COR-L47 (cell line): ENCODE measurements around the gene OR1K1.
"Not testable (repeated sequence)": the region's sequence is repeated elsewhere in the genome, so short reads cannot be mapped to it uniquely, and the experiment has no call there.

ENCODE experiments used
- DNase-seq: peaks from one replicate; lab custom pipeline; 2025; lab: John Stamatoyannopoulos, UW

The OR1K1 gene

DNA sequence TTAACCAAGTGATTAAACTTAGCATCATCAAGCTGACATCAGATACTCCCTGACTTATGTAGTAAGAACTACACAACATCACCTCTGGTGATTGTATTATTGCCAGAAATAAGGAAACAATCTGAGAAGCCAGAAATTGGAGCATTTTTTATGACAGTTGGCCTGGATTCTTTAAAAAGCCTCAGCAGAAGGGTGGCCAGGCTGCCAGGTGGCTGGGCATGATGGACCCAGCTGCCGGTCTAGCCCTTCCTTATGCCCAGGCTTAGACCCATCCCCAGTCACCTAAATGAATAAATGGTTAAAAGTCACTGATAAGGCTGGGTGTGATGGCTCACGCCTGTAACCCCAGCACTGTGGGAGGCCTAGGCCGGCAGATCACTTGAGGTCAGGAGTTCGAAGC lies 12.8 kb downstream of the OR1K1 start:
- DNase-seq = no peak

DNA sequence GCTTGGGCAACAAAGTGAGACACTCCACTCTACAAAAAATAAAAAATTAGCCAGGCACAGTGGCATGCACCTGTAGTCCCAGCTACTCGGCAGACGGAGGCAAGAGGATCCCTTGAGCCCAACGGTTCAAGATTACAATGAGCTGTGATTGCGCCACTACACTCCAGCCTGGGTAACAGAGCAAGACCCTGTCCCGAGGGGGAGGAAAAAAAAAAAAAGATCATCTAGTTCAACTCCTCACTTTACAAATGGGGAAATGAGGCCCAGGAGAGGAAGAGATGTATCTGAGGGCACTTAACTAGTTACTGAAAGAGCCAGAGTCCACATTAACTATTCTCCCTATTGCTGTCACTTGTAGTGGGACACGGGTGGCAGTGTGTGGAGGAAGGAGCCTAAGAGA lies 14.6 kb downstream of the OR1K1 start:
- DNase-seq = no peak

GRCh38 chr9:122815544-122815943 lies 15.6 kb downstream of the OR1K1 start:
- no peak for DNase-seq

DNA sequence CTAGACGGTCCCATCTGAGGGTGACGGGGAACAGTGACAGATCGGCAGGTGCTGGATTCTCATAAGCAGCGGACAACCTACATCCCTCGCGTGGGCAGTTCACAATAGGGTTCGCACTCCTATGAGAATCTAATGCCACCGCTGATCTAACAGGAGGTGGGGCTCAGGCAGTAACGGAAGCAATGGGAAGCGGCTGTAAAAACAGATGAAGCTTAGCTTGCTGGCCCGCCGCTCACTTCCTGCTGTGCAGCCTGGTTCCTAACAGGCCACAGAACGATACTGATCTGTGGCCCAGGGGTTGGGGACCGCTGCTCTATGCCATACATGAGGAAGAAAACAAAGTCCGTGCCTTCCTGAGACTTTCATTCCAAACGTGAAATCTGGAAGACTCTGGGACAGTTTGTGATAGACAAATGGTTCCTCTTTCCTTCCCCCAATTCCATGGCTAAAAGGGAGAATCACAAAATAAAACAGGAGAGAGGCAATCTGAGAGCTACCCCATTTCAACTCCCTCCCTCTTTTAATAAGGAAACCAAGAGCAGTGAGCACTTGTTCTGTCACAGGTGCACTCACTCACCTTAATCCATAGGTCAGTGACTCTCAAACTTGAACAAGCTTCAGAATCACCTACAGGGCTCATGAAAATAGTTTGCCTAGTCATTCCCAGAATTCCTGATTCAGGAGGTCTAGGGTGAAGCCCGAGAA lies 16.4 kb downstream of the OR1K1 start:
- no peak for DNase-seq

GRCh38 chr9:122819326-122819725 lies 19.4 kb downstream of the OR1K1 start:
- DNase-seq = no peak

GRCh38 chr9:122819791-122820489 lies 20.0 kb downstream of the OR1K1 start:
- DNase-seq = no peak

DNA sequence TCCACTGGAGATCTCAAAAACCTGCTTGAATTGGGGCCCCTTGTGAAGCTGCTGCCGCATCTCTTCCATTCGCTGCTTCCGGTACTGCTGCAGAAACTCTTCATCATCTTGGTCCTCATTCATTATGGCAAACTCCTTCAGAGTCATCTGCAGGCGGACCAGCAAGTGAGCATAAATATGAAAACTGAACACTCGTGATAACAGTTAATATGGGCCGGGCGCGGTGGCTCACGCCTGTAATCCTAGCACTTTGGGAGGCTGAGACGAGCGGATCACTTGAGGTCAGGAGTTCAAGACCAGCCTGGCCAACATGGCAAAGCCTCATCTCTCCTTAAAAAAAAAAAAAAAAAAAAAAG lies 20.5 kb downstream of the OR1K1 start:
- no peak for DNase-seq

DNA sequence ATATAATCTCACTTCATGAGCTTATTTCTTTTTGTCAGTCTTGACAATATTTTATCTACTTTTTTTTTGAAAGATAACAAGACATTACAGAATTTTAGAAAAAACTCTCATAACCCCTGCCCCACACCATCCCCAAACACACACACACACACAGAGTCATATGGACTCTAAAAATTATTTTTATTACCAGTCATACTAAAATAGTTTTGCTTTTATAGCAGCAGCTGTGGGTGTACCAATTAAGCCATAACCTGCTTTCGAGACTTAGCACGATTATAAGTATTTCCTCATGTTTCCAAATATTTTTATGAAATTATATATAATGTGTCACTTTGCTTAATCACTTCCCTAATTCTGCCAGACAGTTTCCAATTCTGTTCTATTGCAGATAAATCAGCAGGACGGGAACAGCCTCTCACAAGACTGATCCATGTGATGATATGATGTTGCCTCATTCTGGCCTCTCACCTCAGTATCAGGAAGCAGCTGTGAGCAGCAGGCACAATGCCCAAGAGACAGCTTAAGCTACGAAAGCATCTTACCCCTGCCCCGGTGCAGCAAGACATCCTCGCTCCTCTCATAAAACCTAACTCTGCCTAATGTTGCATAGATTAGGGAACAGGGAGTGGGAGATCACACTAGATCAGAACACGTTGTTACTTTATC lies 21.5 kb downstream of the OR1K1 start:
- DNase-seq = no peak

DNA sequence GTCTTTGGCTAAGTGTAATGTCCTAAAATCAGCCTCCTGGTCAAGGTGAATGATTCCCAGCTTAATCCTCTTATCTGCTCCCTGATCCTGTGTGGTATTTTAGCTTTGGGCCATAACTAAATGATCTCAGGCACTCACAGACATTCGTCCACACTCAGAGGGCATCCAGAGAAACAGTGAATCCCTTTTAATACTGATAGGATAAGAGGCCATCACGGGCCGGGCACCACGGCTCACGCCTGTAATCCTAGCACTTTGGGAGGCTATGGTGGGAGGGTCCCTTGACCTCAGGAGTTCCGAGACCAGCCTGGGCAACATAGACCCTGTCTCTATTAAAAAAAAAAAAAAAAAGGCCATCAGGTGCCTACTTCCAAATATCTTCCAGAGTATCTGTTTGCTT lies 22.1 kb downstream of the OR1K1 start:
- no peak for DNase-seq

DNA sequence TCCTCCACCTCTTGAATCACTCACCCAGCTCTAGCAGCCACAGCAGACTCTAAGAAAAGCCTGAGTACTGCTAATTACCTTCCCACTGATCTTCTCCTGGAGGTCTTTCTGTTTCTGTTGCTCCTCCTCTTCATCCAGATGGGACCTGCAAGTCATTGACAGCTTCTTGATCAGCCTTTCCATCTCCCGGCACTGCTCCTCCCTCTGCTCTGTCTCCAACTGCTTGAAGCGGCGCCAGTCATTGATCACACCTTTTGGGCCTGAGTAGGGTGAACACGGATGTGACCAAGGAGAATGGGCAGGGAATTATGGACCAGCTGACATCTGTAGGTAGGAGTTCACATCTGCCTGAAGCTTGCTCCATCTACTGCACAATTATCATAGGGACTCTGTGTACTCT lies 23.0 kb downstream of the OR1K1 start:
- no peak for DNase-seq

DNA sequence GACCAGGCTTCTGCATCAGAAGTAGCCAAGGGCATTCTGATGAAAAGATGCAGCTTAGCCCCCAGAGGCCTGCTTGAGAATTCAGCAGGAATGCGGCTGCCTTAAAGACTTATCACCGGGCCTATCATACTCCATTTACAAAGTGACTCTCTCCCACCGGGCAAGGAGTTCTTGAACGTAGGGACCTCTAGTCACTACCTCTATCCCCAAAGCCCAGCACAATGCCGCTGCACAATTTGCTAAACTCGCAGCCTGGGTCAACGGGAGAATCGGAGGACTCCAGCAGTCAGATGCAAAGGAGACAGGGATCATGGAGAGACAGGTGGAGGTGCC lies 27.8 kb downstream of the OR1K1 start:
- no peak for DNase-seq

- DNase-seq = not testable (repeated sequence)
These were observed 29.0 kb downstream of the OR1K1 start for GRCh38 chr9:122828965-122829284.

DNA sequence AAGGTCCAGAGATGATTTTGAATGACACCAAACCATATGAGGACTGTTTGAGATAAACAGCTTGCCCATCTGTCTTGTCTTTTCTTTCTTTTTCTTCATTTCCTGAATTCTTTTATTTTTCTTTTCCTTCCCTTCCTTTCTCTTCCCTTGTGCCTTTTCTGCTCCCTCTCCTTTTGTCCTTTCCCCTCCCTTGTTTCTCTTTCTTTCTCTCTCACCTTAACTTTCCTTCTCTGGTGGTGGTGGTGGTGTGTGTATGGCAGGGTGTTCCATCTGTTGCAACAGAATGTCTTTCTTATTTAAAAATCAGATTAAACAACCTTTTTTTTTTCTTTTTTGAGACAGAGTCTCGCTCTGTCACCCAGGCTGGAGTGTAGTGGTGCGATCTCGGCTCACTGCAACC lies 32.3 kb downstream of the OR1K1 start:
- no peak for DNase-seq

GRCh38 chr9:122835313-122835731 lies 35.4 kb downstream of the OR1K1 start:
- no peak for DNase-seq

DNA sequence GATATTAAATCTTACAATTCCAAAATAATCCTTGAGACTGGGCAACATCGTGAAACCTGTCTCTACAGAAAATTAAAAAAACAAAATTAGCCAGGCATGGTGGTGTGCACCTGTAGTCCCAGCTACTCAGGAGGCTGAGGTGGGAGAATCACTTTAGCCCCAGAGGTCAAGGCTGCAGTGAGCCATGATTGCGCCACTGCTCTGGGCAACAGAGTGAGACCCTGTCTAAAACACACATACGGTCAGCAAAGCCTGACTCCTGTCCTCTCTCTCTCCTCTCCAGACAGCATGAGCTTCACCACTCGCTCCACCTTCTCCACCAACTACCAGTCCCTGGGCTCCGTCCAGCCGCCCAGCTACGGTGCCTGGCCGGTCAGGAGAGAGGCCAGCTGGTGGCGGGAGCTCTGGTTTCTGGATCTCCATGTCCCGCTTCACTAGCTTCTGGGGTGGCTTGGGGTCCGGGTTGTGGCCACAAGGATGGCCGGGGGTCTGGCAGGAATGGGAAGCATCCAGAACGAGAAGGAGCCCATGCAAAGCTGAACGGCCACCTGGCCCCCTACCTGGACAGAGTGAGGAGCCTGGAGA lies 37.4 kb downstream of the OR1K1 start:
- no peak for DNase-seq

GRCh38 chr9:122838441-122838840 lies 38.5 kb downstream of the OR1K1 start:
- DNase-seq = not testable (repeated sequence)

- DNase-seq = no peak
These were observed 41.6 kb downstream of the OR1K1 start for GRCh38 chr9:122841501-122841900.

DNA sequence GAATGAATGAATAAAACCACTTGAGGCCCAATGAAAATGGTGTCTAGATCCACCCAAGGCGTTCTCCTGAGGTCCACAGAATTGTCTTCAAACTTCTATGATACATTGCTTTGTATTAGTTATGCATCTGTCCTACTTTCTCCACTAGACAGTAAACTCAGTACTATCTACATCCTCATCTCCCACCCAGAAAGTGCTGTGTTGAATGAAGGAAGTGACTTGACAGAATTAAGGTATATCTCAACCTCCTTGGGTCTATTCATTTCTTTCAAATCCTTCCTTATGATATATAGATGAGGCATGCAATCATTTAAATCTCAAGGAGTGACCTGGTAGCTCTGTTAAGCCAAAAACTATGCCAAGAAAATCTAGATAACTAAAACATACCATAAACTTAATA lies 44.2 kb downstream of the OR1K1 start:
- no peak for DNase-seq

DNA sequence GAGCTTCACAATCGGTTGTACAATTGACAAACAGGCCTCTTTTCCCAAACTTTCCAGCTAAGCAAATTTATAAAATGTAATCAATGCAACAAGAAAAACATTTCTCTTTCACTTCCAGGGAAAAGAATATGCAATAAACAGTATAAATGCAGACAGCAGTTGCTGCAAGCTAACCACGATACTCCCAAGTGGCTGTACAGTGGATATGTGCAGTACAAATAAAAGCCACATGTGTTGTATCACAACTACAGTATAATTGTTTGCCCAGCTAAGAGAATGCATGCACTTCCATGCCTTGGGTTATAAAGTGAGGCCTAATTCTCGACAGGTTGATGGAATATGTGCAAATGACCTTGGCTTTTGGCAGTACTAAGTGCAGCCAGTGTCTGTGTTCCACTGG lies 45.2 kb downstream of the OR1K1 start:
- no peak for DNase-seq

GRCh38 chr9:122846371-122846940 lies 46.5 kb downstream of the OR1K1 start:
- DNase-seq = no peak

GRCh38 chr9:122848256-122848943 lies 48.5 kb downstream of the OR1K1 start:
- no peak for DNase-seq
